Stimulated activated CD4-positive, alpha-beta T cell treated with anti-CD3 and anti-CD28 coated beads, Interleukin-15, amount 100 ng/mL, for 24 hours (primary cell): Measurements from ENCODE around the gene MUS81.
A peak's percentile ranks its signal among the peaks of the same experiment; 100 is the strongest.

ENCODE experiments used
- DNase-seq: peaks from one replicate; pipeline ENCODE4 v3.0.0-alpha.2; 2020

The MUS81 gene

DNA sequence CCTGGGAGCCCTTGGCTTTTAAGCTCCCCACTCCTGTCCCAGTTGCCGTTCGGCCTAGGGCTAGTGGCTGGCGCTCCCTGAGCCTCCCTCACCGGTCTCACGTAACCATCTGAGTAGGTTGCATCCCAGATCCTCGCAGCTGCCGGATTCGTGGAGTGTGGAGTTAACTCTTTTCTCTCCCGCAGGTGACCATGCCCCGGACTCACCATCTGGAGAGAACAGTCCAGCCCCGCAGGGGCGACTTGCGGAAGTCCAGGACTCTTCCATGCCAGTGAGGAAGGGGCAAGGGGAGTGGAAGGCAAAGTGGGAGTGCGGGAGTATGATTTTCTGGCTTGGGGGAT is 902 bp downstream of the MUS81 start:
- no peak for DNase-seq

DNA sequence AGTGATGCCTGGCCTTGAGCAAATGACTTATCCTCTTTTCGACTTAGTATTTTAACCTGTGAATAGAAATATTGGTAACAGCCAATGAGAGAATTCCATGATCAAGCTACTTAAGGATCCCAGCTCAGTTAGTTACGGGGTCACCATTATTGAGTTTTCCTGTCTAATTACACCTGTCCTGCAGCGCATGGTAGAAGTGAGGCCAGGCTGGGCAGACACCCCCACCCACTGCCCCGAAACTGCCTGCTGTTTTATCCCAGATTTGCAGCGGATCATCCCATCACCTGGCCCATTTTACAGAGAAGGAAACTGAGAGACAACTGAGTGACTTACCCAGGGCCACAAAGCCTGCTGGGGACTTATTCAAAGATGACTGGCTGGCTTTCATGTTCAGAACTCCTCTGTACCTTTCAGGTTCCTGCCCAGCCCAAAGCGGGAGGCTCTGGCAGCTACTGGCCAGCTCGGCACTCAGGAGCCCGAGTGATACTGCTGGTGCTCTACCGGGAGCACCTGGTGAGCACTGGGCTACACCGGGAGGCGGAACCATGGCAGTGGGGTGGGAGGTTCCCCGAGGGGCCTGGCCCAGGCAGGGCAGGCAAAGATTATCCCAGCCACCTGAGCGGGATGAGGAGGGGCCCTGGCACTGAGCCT is 1.4 kb downstream of the MUS81 start:
- DNase-seq: no peak

DNA sequence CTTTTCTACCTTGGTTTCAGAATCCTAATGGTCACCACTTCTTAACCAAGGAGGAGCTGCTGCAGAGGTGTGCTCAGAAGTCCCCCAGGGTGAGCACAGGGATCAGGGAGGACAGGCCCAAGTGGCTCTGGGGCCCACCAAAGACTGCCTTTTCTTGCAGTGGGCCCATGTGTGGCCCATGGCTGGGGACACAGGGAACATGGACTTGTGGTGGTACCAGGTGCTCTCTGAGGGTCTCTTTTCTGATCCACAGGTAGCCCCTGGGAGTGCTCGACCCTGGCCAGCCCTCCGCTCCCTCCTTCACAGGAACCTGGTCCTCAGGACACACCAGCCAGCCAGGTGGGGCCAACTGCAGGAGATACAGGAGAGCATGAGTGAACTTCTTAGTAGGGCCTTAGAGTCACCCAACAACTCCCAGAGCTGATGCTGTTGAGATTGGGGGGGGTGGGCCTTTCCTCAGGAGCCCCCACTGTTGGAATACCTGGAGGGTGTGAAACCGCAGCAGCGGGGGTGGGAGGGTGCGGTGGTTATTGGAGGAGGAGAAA is 2.0 kb downstream of the MUS81 start:
- DNase-seq: no peak

DNA sequence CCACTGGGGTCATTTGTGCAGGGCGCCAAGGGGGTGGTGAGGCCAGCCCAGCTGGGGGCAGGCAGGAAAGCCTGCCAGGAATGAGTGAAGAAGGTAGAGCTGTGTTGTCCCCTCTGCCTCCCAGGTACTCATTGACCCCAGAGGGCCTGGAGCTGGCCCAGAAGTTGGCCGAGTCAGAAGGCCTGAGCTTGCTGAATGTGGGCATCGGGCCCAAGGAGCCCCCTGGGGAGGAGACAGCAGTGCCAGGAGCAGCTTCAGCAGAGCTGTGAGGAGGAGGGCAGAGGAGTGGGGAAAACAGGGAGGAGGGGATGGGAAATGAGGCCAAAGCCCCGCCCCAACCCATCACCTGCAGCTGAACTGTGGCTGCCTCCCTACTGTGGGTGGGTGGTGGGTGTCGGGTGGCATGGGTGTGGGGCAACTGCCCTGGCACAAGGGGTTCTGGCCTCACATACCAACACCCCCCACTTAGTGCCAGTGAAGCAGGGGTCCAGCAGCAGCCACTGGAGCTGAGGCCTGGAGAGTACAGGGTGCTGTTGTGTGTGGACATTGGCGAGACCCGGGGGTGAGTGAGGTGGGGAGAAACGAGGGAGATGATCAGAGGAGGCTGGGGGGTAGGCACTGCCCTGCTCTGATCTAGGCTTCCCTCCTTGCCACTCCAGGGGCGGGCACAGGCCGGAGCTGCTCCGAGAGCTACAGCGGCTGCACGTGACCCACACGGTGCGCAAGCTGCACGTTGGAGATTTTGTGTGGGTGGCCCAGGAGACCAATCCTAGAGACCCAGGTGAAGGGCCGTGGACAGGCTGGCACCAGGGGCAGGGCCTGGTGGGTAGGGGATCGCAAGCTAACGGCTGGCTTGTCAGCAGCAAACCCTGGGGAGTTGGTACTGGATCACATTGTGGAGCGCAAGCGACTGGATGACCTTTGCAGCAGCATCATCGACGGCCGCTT is 3.0 kb downstream of the MUS81 start:
- no peak for DNase-seq

DNA sequence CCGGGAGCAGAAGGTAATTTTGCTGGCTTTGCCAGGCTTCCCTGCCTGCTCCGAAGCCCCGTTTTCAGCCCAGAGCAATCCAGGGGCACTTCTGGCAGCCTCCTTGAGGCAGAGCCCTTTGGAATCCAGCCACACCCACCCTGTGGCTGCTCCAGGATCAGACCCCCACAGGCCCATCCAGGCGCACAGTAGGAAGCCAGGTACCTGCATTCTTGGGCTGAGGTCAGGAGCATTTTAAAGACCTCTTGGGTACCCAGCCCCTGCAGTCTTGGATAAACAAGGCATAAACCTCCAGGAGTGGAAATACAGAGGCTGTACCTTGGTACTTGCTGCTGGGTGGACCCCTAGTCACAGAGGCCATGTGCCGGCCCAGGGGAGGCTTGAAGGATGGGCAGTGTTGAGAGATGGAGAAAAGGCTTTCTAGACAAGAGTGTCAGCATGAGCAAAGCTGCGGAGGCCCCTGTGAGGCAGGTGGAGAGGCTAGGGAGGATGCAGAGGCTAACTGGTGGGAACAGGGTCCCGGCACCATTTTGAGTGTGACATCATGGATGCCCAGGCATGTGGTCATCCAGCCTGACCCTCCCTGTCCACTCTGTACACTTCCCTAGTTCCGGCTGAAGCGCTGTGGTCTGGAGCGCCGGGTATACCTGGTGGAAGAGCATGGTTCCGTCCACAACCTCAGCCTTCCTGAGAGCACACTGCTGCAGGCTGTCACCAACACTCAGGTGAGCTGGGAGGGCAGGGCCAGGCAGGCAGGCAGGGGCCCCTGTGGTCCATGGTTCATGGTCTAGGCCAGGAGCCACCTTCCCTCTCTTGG is 3.9 kb downstream of the MUS81 start:
- DNase-seq: no peak

- no peak for DNase-seq
Measured at GRCh38 chr11:65864706-65865471, 4.7 kb downstream of the MUS81 start.

DNA sequence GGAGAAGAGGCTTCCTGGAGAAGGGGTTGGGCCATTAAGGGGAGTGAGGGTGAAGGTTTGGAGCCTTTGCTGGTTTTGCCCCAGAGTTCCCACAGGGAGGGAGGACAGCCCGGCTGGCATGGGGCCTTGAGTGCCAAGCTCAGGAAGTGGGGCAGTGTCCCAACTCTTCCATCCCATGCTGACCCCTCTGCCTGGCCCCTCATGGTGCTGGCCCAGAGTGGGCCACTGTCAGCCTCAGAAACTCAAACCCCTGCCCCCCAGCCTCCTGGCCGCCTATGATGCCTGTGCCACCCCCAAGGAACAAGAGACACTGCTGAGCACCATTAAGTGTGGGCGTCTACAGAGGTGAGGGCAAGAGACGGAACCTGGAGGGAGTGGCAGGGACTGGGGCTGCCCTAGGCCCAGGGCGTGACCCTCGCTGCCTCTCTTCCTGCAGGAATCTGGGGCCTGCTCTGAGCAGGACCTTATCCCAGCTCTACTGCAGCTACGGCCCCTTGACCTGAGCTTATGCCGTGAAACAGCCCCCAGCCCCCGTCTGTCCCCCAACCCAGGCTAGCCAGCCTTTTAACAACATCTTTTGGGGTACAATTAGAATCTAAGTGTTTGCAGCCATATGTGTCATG is 5.4 kb downstream of the MUS81 start:
- DNase-seq: no peak

GRCh38 chr11:65866509-65867283 is 6.5 kb downstream of the MUS81 start:
- DNase-seq: no peak

- peak; percentile 45 for DNase-seq
Measured at GRCh38 chr11:65867284-65868071, 7.2 kb downstream of the MUS81 start.

DNA sequence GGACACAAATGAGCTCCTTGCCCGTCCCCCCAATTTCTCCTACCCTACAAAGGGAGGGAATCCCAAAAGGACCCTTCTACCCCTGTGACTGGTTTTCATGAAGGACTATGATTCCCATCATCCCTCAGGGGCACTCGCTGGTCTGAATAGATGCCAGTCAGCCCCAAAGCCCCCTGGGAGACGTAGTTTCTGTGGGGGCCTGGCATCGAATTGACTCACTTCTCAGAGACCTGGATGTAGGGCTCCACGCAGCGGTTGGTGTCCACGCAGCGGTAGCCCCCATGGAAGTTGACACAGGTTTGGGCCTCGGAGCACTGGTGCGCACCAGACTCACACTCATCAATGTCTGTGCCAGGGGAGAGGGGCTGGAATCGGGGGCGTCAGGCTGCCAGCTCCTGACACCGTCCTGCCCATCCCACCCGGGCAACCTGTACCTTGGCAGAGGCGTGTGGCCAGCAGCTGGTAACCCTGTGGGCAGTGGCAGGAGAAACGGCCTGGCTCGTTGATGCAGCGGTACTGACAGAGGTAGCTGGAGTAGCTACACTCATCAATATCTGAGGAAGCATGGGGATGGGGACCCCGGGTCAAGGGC is 7.9 kb downstream of the MUS81 start:
- DNase-seq: no peak

DNA sequence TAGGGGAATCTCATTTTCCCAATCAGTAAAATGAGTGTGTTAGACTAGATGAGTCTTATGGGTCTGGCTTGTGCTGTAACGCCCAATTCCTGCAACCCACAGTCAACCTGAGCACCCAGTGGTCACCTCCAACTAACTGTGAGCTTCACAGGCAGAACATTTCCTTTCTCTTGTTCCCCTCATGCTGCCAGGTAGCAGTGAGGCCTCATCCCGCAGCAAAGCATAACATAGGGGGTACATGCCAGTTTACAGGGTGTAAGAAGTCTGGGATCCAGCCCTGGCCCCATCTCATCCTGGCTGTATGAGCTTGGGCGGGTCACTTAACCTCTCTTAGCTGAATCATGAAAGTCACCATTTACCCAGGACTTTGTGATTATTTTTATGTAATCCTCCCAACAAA is 8.7 kb downstream of the MUS81 start:
- DNase-seq: no peak

- DNase-seq: no peak
Measured at GRCh38 chr11:65869643-65870306, 9.5 kb downstream of the MUS81 start.

- no peak for DNase-seq
Measured at GRCh38 chr11:65870307-65870658, 10.1 kb downstream of the MUS81 start.

- no peak for DNase-seq
Measured at GRCh38 chr11:65870706-65871681, 10.8 kb downstream of the MUS81 start.

DNA sequence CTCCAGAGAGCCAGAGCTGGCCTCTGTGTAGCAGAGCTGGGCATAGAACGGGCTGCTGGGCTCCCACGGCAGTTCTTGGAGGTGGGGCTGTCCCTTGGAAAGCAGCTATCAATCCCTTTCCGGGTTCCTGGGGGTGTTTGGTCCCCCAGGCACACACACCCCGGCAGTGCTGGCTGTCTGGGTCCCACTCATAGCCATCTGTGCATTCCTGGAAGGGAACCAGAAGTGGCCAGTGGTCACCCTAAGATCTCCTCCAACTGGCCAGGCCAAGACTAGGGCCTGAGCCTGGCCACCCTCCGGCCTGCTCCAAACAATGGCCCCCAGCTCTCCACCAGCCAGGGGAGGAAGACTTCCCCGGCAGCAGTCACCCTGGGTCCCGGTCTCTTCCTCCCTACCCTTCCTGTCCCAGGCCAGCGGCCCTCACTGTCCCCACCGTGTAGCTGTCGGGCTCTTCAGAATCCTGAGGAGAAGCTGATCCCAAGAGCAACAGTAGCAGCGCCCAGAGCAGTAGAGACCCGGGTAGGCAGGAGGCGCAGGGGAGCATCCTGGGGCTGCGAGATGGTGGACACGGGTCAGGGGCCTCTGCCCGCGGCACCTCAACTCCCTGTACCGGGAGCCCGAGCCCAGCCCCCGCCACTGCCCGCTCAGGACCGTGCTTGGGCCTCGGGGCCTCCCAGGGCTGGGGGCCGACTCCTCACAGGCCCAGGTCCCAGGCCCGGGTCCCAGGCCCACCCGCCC is 11.7 kb downstream of the MUS81 start:
- no peak for DNase-seq

- DNase-seq: no peak
Measured at GRCh38 chr11:65872586-65873317, 12.5 kb downstream of the MUS81 start, which contains the start of gene EFEMP2. Gene EFEMP2 (minus strand): TSS chr11:65872800. CDS start chr11:65872354, 446 bp downstream.
